Measurements from ENCODE around the gene SNED1. TPM values are rescaled to one million over a fixed set of nuclear protein-coding genes. Genes with fewer than 3 reads are reported as not detected.

Gene SNED1
- total RNA-seq, 2 experiments from 2014 or later, result 2.8 to 13.6 TPM

GRCh38 chr2:240981280-240981679 lies 17.1 kb upstream of the SNED1 start:
- H2AFZ ChIP-seq (ENCODE audit: low read length), result no peak overlapping the region

GRCh38 chr2:240981871-240982800 lies 16.3 kb upstream of the SNED1 start:
- Histone ChIP-seq H3K4me1 (ENCODE audit: insufficient read depth, low read length, poor library complexity, severe bottlenecking) (peaks cover 5% of the 10 kb centered on the region), H3K4me3 (ENCODE audit: low read depth, low read length, poor library complexity, severe bottlenecking) (no peak overlapping the region), H3K4me2 (ENCODE audit: low read length) (no peak overlapping the region), H3K27ac (ENCODE audit: low read depth, low read length, poor library complexity, severe bottlenecking) (no peak overlapping the region), H3K36me3 (ENCODE audit: insufficient read depth, low read length) (no peaks in the 10 kb centered on the region), H3K9me3 (ENCODE audit: low read length) (no peaks in the 10 kb centered on the region), H3K79me2 (ENCODE audit: insufficient read depth, low read depth, low read length) (no peaks in the 10 kb centered on the region), H4K20me1 (ENCODE audit: insufficient read depth, low read length) (no peaks in the 10 kb centered on the region), H2AFZ (ENCODE audit: low read length) (no peak overlapping the region), H3K9me2 (ENCODE audit: insufficient read depth, low read length) (no peaks in the 10 kb centered on the region)
- ChIA-PET POLR2A (no interaction called here), CTCF (ENCODE audit: unreplicated experiment) (no interaction called here)
- BruUV-seq (replicated peaks), result no TSS peak
- TF ChIP-seq CTCF (conservative IDR thresholded peaks at IDR 0.05; ENCODE audit: low read length), result no peak
- TF ChIP-seq EZH2phosphoT487 (IDR thresholded peaks at IDR 0.05; ENCODE audit: borderline replicate concordance, low read depth, low read length), result no peak
- intact Hi-C loops (cut with micrococcal nuclease; ENCODE audit: unreplicated experiment), result loop anchor here (2.0 kb wide), 1 partner anchor 237 kb away; no protein-coding TSS in a partner anchor
- DNase-seq (ENCODE audit: low spot score), result no peak

More at GRCh38 chr2:240981280-240981679, 17.1 kb upstream of the SNED1 start:
- intact Hi-C loops (cut with micrococcal nuclease; ENCODE audit: unreplicated experiment), result no loop called here
- Histone ChIP-seq H3K79me2 (ENCODE audit: insufficient read depth, low read depth, low read length) (no peaks in the 10 kb centered on the region), H3K4me1 (ENCODE audit: insufficient read depth, low read length, poor library complexity, severe bottlenecking) (no peaks in the 10 kb centered on the region), H3K4me2 (ENCODE audit: low read length) (no peak overlapping the region), H3K27ac (ENCODE audit: low read depth, low read length, poor library complexity, severe bottlenecking) (no peak overlapping the region), H3K36me3 (ENCODE audit: insufficient read depth, low read length) (no peaks in the 10 kb centered on the region), H4K20me1 (ENCODE audit: insufficient read depth, low read length) (no peaks in the 10 kb centered on the region), H3K9me3 (ENCODE audit: low read length) (no peaks in the 10 kb centered on the region), H3K9me2 (ENCODE audit: insufficient read depth, low read length) (no peaks in the 10 kb centered on the region), H3K4me3 (ENCODE audit: low read depth, low read length, poor library complexity, severe bottlenecking) (no peak overlapping the region)
- no peak for DNase-seq (ENCODE audit: low spot score)
- ChIA-PET CTCF (ENCODE audit: unreplicated experiment) (no interaction called here), POLR2A (no interaction called here)
- no peak for TF ChIP-seq EZH2phosphoT487 (IDR thresholded peaks at IDR 0.05; ENCODE audit: borderline replicate concordance, low read depth, low read length)
- TF ChIP-seq CTCF (conservative IDR thresholded peaks at IDR 0.05; ENCODE audit: low read length), result no peak
- BruUV-seq (replicated peaks), result no TSS peak

- Histone ChIP-seq H3K9me3 (ENCODE audit: low read length) (no peaks in the 10 kb centered on the region), H3K27ac (ENCODE audit: low read depth, low read length, poor library complexity, severe bottlenecking) (no peak overlapping the region), H3K36me3 (ENCODE audit: insufficient read depth, low read length) (no peaks in the 10 kb centered on the region), H3K79me2 (ENCODE audit: insufficient read depth, low read depth, low read length) (no peaks in the 10 kb centered on the region), H4K20me1 (ENCODE audit: insufficient read depth, low read length) (no peaks in the 10 kb centered on the region), H3K4me3 (ENCODE audit: low read depth, low read length, poor library complexity, severe bottlenecking) (no peak overlapping the region), H3K9me2 (ENCODE audit: insufficient read depth, low read length) (no peaks in the 10 kb centered on the region), H2AFZ (ENCODE audit: low read length) (no peak overlapping the region), H3K4me2 (ENCODE audit: low read length) (no peak overlapping the region), H3K4me1 (ENCODE audit: insufficient read depth, low read length, poor library complexity, severe bottlenecking) (peaks cover 13% of the 10 kb centered on the region)
- no peak for TF ChIP-seq CTCF (conservative IDR thresholded peaks at IDR 0.05; ENCODE audit: low read length)
- no peak for TF ChIP-seq EZH2phosphoT487 (IDR thresholded peaks at IDR 0.05; ENCODE audit: borderline replicate concordance, low read depth, low read length)
- intact Hi-C loops (cut with micrococcal nuclease; ENCODE audit: unreplicated experiment), result loop anchor here (2.0 kb wide), 1 partner anchor 236 kb away; no protein-coding TSS in a partner anchor
- POLR2A ChIA-PET, result no interaction called here
- DNase-seq (ENCODE audit: low spot score), result no peak
- CTCF ChIA-PET (ENCODE audit: unreplicated experiment), result no interaction called here
- BruUV-seq (replicated peaks), result no TSS peak
Measured at GRCh38 chr2:240982821-240983281, 15.6 kb upstream of the SNED1 start.

Measured in OCI-LY7 (cell line).